GM20431 (cell line): ENCODE results near the gene TACSTD2.
"Not testable (repeated sequence)": the region's sequence is repeated elsewhere in the genome, so short reads cannot be mapped to it uniquely, and the experiment has no call there.

Experiments
- in situ Hi-C: fragments of 300-500 bp; cut with MseI, MboI; formaldehyde crosslinking; loops from one replicate; pipeline ENCODE4 v1.15.0; 2020; ENCODE audit warnings: low sequenced_read_pairs; ENCODE audit not compliant: unreplicated experiment

The TACSTD2 gene

DNA sequence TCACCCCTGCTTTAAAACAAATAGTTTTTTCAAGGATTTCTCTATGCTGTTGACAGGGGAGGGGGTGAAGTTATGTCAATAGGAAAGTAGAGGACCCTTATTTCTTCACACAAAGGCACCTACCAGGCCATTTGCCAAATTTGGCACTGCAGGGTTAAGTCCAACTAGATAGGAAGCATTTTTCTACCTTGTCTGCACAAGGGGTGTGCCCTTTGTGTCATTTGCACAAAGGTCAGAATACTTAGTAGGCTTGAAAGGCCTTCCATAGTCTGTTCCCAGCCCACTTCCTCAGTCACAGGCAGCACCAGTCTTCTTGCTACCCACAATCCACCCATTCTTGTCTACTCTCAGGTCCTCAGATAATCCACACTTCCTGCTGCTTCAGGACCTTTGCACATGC lies 7.0 kb downstream of the TACSTD2 start:
- in situ Hi-C loops = no loop called here

DNA sequence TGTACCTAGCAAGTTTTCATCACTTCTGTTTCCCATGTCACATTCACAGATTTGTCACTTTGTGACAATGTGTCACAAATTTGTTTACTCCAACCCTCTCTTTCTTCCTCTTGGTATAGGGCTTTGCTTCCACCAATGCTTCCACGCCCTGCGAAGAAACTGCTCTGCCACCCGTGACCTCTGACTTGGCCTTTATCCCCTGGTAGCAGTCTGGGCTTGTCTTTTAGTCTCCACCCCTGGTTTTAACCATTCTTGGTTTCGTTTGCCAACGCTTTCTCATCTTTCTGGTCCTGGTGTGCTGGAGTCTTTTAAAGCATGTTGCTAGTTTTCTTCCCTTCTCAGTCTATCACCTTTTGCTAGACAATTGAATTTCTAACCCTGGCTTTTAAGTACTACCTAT lies 8.1 kb downstream of the TACSTD2 start:
- in situ Hi-C loops = no loop called here

DNA sequence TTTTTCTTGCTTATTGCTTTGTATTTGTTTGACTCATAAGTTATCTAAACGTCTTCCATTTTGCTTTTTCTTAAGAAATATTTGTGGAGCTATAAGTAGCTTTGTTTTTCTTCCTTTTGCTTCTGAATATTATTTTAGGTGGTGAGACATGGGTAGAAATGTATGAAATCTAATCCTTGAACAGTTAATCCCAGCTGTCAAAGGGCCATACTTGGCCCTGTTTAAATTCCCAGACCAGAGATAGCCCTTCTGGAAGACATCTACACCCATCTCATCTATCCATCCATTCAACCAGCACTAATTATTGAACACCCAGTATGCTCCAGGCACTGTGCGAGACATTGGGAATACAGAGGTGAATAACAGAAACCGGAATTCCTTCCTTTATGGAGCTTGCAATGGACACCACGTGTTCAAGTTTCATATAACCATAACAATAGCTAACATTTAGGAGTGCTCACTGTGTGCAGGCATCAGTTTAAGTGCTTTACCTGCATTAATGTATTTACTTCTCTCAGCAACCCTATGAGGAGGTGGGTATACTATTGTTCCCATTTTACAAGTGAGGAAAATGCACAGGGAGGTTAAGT lies 8.7 kb downstream of the TACSTD2 start:
- in situ Hi-C loops = no loop called here

DNA sequence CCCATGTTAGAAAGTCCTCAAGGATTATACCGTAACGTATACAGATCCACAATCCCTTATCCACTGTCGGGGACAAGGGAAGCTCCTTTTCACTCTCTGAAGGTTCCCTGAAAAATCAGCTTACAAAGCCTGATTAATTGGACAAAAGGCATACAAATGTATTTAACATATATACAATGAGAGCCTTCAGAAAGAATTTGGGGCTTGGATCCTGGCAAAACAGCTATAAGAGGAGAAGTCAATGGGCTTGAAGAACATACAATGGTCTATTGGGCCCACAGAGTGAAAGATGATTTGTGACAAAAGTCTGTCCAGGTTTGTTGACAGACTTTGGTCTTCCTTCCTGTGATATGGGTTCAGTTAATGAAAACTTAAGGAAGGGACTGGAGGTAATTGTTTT lies 10.7 kb downstream of the TACSTD2 start:
- in situ Hi-C loops = no loop called here

DNA sequence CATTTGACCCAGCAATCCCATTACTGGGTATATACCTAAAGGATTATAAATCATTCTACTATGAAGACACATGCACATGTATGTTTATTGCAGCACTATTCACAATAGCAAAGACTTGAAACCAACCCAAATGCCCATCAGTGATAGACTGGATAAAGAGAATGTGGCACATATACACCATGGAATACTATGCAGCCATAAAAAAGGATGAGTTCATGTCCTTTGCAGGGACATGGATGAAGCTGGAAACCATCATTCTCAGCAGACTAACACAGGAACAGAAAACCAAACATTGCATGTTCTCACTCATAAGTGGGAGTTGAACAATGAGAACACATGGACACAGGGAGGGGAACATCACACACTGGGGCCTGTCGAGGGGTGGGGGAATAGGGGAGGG lies 13.3 kb downstream of the TACSTD2 start:
- in situ Hi-C loops = not testable (repeated sequence)

DNA sequence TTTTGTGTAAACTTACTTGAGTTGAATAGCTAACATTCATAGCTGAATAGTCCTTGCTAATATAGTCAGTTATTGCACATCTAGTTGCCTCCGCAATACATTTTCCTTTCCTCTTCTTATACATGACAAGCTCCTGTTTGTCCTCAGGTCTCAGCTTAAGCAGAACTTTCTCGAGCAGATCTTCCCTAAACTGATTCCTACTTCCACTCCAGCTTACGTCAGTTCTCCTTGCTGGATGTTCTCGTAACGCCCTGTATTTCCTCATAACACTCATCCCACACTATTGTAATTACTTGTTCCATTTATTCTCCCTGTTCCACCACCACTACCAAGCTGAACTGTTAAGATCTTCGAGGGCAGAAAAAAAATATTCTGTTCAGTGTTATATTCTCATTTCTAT lies 15.4 kb downstream of the TACSTD2 start:
- in situ Hi-C loops = no loop called here

DNA sequence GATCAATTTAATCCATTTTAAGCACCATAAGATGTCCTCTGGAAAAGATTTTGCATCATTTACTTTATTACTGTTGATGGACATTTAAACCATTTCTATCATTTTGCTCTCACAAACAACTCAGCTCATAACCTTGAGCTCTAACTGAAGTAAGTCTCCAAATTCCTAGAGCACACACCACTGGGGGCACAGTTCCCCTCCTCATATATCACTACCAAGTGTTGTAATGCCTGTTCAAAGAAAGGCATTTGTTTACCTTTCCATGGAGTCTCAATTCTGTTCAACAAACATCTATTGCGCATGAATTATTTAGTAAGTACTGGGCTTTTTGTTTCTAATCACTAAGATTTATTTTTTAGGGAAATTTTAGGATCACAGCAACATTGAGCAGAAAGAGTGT lies 21.7 kb downstream of the TACSTD2 start:
- in situ Hi-C loops = no loop called here

DNA sequence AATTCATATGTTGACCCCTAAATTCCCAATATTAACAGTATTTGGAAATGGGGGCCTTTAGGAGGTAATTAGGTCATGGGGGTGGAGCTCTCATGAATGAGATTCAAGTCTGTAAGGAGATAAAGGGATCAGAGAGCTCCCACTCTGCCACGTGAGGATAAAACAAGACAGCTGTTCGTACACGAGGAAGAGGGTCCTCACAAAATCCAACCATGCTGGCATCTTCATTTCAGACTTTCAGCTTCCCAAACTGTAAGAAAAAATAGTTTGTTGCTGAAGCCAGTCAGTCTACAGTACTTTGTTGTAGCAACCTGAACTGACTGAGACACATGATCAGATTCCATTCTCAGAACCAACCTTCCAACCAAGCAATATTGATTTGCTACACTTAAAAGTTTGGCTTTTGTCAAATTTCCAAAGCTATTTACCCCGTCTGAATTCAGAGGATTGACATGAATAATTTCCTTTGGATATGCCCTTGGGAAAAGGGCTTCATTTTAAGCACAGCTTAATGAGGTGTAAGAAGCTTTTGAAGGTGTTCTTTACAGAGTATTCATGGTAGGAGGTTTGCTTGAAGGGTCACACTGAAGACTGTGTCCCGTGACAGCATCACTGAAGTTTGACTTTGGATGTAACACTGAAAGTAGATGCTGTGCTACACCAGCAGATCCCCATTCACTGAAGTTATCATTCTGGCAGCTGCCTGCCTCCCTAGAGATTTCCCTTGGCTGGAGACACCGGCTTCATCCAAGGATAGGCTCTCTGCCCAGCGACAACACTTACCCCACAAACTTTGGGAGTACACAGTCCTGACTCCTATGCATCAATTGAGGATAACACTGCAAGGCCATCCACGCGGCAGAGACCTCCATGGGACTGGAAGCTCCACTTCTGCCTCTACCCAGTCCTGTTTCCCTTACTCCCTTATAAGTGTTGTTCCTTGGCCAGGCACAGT lies 25.6 kb downstream of the TACSTD2 start:
- in situ Hi-C loops = no loop called here

DNA sequence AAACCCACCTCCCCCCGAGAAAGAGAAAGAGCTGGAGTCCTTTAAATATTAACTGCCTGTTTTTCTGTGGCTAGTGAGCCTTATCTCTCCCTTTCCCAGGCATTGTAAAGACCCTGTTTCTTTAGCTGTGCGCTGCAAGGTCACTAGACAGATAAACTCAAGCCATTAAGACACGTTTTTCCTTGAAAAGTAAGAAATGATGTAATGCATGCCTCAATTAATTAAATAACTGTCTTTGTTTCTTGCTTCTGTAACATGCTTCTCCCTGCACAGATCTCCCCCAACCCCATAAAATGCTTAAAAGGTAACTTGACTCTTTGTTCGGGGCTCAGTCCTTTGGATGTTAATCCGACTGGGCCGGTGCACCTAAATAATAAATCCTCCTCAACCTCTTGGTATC lies 27.8 kb downstream of the TACSTD2 start:
- in situ Hi-C loops = not testable (repeated sequence)

DNA sequence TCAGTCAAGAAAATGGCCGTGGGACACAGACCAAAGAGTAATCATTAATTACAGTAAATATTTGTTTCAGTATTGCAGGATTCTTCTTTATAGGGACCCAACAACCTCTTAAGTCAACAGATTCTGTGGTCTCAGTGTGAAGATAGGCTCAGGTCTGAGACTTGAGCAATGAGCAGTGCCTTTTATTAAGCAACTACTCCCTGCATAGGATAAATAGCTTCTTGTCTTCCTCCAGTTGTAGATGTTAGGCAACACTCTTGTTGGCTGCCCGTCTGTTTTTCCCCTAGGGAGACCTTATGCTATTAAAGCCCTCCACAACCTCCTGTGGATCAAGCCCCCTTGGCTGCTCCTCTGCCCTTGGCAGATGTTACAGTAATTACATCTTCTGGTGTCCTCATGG lies 28.7 kb downstream of the TACSTD2 start:
- in situ Hi-C loops = no loop called here

DNA sequence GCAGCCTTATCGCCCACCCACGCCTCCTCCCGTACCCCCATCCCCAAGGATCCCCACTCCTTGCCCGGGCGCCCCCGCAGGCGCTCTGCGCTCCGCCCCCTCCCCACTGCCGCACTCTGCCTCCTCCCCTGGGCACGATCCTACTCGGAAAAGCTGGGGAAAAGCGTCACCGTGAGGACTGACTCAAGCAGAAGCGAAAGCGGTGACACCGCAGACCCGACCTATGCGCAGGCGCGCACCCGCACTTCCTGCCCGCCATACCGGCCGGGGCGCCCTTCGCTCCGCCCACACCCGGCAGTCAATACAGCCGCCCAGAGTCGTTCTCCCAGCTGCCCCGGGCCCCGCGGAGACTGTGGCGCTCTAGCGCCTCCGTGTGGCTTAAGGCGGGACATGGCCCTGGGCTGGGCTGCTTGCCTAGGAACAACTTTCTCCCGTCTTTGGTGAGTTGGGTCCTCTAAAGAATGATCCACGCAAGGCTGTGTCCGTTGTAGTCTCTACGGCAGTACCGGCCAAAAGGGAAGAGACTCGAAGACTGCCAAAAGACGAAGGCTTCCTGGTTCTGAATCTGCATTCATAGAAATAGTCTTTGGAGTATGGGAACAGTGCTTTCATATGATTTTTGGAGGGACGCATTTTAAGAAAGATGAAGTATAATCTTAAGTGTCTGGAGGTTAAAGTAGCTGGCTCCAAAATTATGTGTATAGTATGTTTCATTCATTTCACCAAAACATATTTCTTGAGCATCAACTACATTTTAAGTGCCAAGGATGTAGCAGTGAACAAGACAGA lies 30.3 kb downstream of the TACSTD2 start, which contains the start of gene OMA1:
TSS of gene OMA1 (minus strand) at position 207 of the 789 bp plus-strand sequence. CDS start 7,432 bp downstream, outside the sequence.
- in situ Hi-C loops = no loop called here

DNA sequence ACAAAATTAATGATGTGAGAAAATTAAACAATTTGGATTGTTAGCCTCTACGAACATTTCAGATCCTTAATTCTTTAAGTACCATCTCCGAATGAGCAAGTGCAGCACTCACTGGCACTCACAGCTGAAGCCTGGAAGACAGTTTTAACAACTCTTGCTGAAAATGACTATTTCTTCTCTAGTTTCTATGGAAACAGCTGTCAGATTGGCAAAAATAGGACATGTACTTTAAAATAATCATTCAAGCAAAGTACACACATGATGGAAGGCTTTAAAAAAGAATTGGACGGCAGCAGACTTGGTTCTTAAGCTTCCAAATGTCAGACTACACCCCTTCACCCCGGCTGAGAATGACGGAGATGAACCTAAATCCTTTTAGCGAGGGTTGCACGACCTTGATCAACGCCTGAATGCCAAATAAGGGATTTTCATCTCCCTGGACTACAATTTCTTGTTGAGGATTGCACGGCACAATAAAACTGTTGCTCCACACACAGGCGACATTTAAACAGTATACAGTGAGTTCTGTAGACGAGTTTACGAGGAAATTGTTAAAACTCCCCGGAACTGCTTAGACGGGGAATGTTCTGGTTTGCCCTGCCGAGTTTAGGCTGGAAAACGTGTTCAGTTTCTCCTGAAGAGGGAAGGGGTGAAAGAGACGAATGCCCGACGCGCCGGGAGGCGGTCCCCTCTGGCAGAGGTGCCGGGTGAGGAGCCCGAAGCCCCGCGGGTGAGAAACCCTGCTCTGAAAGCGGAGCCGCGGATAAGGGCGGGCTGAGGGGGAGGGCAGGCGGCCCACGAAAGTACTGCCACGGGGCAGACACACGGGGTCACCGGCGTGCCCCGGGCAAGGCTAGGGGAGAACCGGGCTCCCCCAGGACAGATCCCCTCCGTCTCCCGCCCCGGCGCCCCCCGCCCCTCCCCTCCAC lies 31.2 kb downstream of the TACSTD2 start:
- in situ Hi-C loops = no loop called here

DNA sequence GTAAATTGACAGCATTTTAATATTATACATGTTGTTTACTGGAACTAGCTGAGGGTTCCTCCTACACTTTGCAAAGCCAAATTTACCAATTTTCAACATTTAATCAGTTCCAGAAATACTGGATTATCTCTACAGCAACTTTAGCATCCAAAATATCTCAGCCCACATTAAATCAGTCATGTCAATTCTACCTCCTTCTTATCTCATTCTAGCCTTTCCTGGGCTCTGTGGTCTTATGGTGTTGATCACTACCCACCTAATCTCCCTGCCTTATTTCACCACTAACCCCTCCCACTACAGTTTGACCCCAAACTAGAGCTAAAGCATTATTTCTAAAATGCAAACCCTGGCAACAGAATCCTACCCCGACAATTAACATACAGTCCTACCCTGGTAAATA lies 33.8 kb downstream of the TACSTD2 start:
- in situ Hi-C loops = no loop called here

DNA sequence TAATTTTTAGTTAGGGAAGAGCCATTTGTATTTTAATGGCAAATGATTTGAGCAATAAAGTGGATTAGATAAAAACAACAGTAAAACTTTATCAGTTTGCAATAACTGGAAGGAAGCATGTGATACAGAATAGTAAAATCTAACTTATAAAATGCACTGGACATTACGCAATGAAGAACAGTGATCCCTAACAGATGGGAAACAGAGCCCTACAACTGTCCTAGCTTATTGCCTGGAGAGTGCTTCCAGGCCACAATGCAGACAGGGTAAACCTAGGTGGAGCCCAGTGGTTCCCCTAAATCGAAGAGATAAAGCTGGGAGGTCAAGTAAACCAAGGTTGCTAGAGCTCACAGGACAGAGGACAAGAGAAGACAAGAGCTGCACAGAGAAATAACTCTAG lies 37.5 kb downstream of the TACSTD2 start:
- in situ Hi-C loops = no loop called here

DNA sequence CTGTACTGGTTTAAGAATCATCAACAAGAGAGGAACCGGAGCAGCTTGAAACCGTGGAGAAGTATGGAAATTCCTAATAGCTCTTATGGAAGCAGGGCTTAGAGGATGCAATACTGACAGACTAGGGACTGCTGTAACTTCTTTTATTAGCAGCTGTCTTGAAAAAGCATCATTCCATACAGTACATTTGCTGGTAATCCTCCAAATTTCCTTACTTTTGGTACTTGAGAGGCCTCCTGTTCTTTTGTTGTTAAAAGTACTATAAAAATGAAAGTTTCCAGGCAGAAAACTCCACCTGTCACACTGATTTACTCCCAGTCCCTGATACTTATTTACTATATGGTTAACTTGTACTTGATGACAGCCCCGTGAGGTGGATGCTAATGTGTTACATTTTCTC lies 38.2 kb downstream of the TACSTD2 start:
- in situ Hi-C loops = no loop called here

DNA sequence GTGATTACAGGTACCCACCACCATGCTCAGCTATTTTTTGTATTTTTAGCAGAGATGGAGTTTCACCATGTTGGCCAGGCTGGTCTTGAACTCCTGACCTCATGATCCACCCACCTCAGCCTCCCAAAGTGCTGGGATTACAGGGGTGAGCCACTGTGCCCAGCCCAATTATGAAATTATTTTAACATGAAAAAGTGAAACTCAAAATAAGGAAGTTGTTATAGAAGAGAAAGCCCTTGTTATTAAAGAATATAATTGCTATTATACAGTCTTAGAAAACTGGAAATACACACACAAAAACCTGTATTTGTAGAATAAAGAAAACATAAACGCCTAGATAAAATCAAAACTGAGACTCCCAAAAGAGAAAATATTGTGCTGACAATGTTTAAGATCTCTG lies 45.2 kb downstream of the TACSTD2 start:
- in situ Hi-C loops = not testable (repeated sequence)

DNA sequence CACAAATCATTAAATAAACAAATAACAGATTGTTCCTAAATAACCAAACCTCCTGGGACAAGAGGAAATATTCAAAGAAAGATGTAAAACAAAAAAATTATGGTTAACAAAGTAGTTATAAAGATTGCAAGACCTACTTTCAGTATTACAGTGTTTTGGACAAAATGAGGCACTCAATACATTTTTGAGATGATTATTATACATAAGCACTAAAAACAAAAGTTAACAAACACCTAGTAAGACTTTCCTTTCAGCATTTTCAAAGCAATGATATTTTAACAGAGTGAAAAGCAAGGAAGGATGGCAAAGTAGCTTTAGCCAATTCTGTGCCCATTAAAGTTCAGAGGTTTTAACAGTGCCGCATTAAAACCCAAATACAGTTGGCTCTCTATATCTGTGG lies 47.8 kb downstream of the TACSTD2 start:
- in situ Hi-C loops = no loop called here

DNA sequence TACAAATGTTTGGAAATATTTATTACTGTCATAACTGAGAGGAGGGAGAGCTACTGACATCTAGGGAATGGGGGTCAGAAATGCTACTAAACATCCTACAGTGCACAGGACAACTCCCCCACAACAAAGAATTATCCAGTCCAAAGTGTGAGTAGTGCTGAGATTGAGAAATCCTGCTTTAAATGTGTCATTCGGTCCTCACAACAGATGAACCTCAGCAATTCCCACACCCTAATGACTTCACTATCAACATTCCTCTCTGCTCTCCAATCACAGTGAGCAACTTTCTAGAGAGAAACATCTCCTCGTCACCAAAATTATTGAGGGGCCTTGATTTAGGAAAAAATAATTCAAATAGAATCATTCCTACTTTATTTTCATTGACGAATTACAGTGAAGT lies 48.5 kb downstream of the TACSTD2 start:
- in situ Hi-C loops = no loop called here
